ENCODE results near the gene LARP4B.
A peak's percentile ranks its signal among the peaks of the same experiment; 100 is the strongest.

The LARP4B gene

DNA sequence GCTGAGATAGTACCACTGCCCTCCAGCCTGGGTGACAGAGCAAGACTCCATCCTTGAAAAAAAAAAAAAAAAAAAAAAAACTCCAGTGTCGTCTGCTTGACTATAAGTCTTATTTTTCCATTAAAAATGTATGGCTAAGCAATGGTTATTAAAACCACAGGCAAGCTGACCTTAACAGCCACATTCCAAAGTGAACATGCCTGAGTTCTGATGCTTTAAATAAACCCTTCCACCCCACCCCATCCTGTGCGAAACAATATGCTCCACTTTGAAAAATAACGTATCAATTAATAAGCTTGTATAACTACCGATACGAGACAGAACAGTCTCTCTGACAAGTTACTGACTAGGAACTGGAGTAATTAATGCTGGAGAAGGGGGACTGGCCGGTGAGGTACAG lies 63.7 kb downstream of the LARP4B start:
- no peak overlapping the region for H3K4me3 ChIP-seq (ENCODE audit: low read depth, low read length)
- TF ChIP-seq, protein P1, sequence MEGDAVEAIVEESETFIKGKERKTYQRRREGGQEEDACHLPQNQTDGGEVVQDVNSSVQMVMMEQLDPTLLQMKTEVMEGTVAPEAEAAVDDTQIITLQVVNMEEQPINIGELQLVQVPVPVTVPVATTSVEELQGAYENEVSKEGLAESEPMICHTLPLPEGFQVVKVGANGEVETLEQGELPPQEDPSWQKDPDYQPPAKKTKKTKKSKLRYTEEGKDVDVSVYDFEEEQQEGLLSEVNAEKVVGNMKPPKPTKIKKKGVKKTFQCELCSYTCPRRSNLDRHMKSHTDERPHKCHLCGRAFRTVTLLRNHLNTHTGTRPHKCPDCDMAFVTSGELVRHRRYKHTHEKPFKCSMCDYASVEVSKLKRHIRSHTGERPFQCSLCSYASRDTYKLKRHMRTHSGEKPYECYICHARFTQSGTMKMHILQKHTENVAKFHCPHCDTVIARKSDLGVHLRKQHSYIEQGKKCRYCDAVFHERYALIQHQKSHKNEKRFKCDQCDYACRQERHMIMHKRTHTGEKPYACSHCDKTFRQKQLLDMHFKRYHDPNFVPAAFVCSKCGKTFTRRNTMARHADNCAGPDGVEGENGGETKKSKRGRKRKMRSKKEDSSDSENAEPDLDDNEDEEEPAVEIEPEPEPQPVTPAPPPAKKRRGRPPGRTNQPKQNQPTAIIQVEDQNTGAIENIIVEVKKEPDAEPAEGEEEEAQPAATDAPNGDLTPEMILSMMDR (IDR thresholded peaks at IDR 0.05; ENCODE audit: low read depth, low read length), result no peak
- peak; percentile 17 for DNase-seq (ENCODE audit: low read depth, low spot score)
- in situ Hi-C loops (cut with HindIII; ENCODE audit: low sequenced_read_pairs), result no loop called here

DNA sequence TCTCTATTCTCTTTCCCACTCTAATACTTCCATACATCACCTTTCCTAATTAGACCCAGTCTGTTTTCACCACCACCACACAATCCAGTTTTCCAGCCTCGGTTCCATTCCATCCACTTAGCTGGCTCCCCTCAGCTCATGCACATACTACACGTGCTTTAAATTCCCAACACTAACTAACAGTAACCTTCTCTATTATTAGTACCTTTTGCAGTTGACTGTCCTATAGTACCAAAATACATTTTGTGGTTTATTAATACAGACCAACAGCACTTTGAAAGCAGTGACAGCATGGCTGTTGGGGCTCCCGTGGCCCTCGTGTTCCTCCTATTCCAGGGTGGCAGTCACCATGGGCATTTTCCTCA lies 64.9 kb downstream of the LARP4B start:
- TF ChIP-seq, protein P1 (IDR thresholded peaks at IDR 0.05; ENCODE audit: low read depth, low read length), result no peak
- H3K4me3 ChIP-seq (ENCODE audit: low read depth, low read length), result no peak overlapping the region
- no peak for DNase-seq (ENCODE audit: low read depth, low spot score)
- in situ Hi-C loops (cut with HindIII; ENCODE audit: low sequenced_read_pairs), result no loop called here

GRCh38 chr10:865924-866576 lies 65.5 kb downstream of the LARP4B start:
- no peak overlapping the region for H3K4me3 ChIP-seq (ENCODE audit: low read depth, low read length)
- in situ Hi-C loops (cut with HindIII; ENCODE audit: low sequenced_read_pairs), result no loop called here
- TF ChIP-seq, protein P1 (IDR thresholded peaks at IDR 0.05; ENCODE audit: low read depth, low read length), result no peak
- DNase-seq (ENCODE audit: low read depth, low spot score), result no peak

DNA sequence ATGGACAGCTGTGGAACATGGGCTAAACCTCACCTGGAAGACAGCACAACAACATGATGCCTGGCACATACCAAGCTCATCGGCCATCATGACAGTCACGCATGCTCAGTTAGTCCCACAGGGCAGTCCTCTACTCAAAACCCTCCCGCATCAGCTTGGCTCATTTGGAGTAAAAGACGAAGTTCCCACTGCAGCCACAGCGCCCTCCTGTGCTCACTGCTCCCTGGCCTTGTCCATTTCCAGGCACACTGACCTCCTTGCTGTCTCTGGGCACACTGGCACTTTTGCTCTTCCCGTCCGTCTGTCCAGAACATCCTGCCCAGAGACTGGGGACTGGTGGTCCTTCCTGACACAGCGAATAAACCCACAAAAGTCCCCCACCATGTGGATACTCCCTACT lies 66.2 kb downstream of the LARP4B start:
- in situ Hi-C loops (cut with HindIII; ENCODE audit: low sequenced_read_pairs), result no loop called here
- DNase-seq (ENCODE audit: low read depth, low spot score), result no peak
- TF ChIP-seq, protein P1 (IDR thresholded peaks at IDR 0.05; ENCODE audit: low read depth, low read length), result peak; percentile 3
- H3K4me3 ChIP-seq (ENCODE audit: low read depth, low read length), result no peak overlapping the region

DNA sequence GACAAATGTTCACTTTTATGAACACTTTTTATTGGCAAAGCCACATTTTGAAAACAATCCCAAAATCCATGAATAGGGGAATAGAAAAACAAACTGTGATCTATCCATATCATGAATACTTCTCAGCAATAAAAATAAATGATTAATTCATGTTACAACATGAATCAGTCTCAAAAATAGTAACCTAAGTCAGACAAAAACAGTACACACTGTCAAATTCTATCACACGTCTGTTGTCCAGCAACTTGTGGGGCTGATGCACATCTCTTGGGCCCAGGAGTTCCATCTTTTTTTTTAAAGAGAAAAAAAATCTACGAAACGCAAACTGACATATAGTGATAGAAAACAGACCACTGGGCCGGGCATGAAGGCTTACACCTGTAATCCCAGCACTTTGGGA lies 71.0 kb downstream of the LARP4B start:
- in situ Hi-C loops (cut with HindIII; ENCODE audit: low sequenced_read_pairs), result no loop called here
- TF ChIP-seq, protein P1 (IDR thresholded peaks at IDR 0.05; ENCODE audit: low read depth, low read length), result no peak
- no peak for DNase-seq (ENCODE audit: low read depth, low spot score)
- H3K4me3 ChIP-seq (ENCODE audit: low read depth, low read length), result no peak overlapping the region

- in situ Hi-C loops (cut with HindIII; ENCODE audit: low sequenced_read_pairs), result no loop called here
- TF ChIP-seq, protein P1 (IDR thresholded peaks at IDR 0.05; ENCODE audit: low read depth, low read length), result no peak
- DNase-seq (ENCODE audit: low read depth, low spot score), result peak; percentile 14
- no peak overlapping the region for H3K4me3 ChIP-seq (ENCODE audit: low read depth, low read length)
Observed at GRCh38 chr10:856416-857157, 74.9 kb downstream of the LARP4B start.
